Fibroblast of pulmonary artery (primary cell): Measurements from ENCODE around the gene ERC2.

Source experiments
- DNase-seq: peaks from one replicate; pipeline ENCODE4 v3.0.0-alpha.2; 2010; ENCODE audit warnings: low read depth
- H3K4me3 ChIP-seq: replicated peaks from 2 replicates; pipeline ENCODE4 v1.5.1; 2011; ENCODE audit warnings: low read depth, mild to moderate bottlenecking, control low read depth, low read length, moderate library complexity
- CTCF ChIP-seq: IDR thresholded peaks from 2 replicates; pipeline ENCODE4 v1.5.1; 2011; ENCODE audit warnings: mild to moderate bottlenecking, control low read depth, low read length, inconsistent platforms; ENCODE audit errors: missing control alignments

The ERC2 gene

GRCh38 chr3:56219894-56220805, 248.1 kb downstream of the ERC2 start:
- H3K4me3 ChIP-seq = no peak overlapping the region
- TF ChIP-seq CTCF = no peak
- no peak for DNase-seq

DNA sequence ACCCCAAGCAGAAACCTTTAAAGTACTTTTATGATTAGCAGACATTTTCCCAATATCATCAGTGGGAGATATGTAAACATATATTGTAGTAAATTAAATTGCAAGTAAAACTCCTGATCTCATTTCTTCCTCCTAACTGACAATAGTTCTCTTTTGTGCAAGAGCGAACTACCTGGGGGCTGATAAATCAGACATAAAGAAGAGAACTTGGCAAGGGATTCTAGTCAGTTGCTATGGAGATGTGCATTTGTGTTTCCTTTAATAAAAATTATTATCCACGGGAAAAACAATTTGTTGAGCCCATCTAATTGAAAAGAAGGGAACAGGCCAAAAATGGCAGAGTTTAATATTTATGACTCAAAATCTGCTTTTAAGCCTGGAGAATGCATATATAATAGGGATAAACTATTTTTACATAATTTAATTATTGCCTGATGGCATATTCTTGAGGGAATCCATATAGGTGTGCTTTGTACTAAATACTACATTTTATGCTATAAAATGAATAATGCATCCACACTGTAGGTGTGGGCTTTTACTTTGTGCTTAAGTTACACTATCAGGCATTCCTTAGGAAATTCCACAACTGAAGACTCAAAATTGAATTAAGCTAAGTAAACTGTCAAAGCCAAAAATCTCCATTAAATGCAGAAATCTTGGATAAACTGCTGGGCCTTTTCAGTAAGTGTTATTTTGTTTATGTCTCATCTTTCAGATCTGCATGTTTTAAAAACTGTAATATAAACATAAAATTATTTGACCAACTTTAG, 258.1 kb downstream of the ERC2 start:
- no peak overlapping the region for H3K4me3 ChIP-seq
- no peak for DNase-seq
- no peak for TF ChIP-seq CTCF

DNA sequence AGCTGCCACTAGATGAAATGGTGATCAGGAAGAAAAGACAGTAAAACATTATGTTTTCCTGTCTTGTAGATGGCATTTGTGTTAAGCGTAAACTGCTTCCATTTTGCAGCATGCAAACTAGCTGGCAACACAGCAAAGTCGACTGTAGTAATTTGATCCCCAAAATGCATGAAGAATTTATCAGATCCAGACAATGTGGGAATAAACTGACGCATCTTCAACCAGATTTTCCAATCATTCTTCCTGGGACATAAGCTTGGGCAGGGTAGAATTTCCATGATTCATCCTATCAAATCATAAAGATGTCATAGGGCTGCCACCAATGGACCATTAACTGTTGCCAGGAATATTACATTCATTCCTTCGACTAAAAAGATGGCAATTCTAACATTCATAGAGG, 260.3 kb downstream of the ERC2 start:
- TF ChIP-seq CTCF = no peak
- no peak overlapping the region for H3K4me3 ChIP-seq
- no peak for DNase-seq

GRCh38 chr3:56205406-56205805, 262.9 kb downstream of the ERC2 start:
- H3K4me3 ChIP-seq = no peak overlapping the region
- no peak for TF ChIP-seq CTCF
- DNase-seq = no peak

DNA sequence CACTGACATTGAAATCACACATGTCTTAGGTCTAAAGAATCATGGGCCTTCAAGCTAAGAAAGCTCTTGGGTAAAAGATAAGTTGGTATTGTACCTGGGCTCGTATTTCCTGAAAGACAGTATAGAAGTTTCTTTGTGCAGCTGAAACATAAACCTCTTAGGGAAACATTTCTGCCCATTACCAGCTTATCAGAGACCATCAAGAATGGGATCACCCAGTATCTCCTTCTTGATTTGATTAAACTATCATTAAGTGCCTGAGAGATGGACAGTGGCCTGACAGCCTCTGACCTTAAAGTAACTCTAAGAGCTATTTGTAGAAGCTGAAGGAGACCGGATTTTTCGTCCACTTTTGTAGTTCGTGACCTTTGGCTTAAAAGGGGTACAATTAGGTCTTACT, 265.3 kb downstream of the ERC2 start:
- no peak overlapping the region for H3K4me3 ChIP-seq
- no peak for TF ChIP-seq CTCF
- no peak for DNase-seq

DNA sequence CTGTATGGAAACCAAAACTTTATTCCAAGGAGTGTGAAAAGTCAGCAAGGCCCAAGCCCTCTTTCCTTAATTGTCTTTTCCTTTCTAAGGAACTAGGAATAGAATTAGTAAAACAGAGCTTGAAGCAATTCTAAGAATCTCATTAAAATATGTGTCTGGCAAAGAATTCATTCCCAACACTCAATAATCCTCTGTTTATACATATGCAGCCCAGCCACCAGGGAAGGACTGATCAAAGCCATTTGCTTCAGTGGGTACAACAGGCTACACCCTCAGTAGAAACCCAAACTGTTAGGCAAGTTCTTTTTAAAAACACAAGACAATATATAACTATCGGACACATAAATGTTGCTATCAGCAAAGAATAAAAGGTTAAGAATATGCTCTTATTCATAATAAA, 266.9 kb downstream of the ERC2 start:
- DNase-seq = no peak
- TF ChIP-seq CTCF = no peak
- no peak overlapping the region for H3K4me3 ChIP-seq
